ENCODE data around the gene TRAF3. TPM values are rescaled to one million over a fixed set of nuclear protein-coding genes. Genes with fewer than 3 reads are reported as not detected.
"Not testable (repeated sequence)": the region's sequence is repeated elsewhere in the genome, so short reads cannot be mapped to it uniquely, and the experiment has no call there.

The TRAF3 gene
- total and polyA plus RNA-seq, 10 donors, result 11.1 to 61.5 (median 39.1) TPM

DNA sequence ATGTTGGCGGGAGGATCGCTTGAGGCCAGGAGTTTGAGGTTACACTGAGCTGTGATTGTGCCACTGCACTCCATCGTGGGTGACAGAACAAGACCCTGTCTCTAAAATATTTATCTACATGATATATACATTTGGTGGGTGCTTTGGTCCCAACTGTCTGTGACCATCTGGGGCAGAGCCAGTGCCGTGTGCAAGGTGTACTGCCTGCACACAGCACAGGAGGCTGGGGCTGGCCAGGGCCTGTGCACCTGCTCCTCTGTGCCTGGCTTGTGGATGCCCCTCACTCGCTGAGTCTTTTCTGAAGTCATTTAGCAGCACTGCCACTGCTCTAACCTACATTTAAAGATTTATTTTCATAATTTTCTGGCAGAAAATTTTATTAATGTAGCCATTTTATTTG, 58.7 kb downstream of the TRAF3 start:
- no peaks in the 10 kb centered on the region for H3K27me3 ChIP-seq (replicated peaks in 1 of 7)

DNA sequence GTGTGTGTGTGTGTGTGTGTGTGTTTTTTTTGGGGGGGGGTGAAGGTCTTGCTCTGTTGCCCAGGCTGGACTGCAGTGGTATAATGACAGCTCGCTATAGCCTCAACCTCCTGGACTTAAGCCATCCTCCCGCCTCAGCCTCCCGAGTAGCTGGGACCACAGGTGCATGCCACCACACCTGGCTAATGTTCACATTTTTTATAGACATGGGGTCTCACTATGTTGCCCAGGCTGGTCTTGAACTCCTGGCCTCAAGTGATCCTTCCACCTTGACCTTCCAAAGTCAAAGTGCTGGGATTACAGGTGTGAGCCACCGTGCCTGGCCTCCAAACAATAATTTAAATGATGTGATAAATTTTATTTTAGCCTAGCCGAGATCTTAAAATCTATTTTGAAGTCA, 59.9 kb downstream of the TRAF3 start:
- intact Hi-C loops (cut with DNase I; ENCODE audit: low total_unique reads); H3K4me3 ChIP-seq; H3K27me3 ChIP-seq (replicated peaks in 1 of 7); H3K27ac ChIP-seq; H3K9me3 ChIP-seq; DNase-seq: not testable (repeated sequence)
- H3K4me1 ChIP-seq, result peaks cover 0 to 14% (median 9%) of the 10 kb centered on the region in 6 donors
- peaks cover 0 to 66% (median 9%) of the 10 kb centered on the region in 6 donors for H3K36me3 ChIP-seq
- 92 to 96% (median 94%) methylated on average over 5 of the region's 5 CpGs for WGBS, 5 donors

More for the DNA sequence above, 58.7 kb downstream of the TRAF3 start:
- WGBS, 5 donors, result 90 to 94% (median 93%) methylated on average over 5 of the region's 5 CpGs
- Histone ChIP-seq H3K4me1 (peaks cover 0 to 14% (median 3%) of the 10 kb centered on the region in 6 donors), H3K4me3 (no peak overlapping the region), H3K27ac (no peak overlapping the region), H3K9me3 (no peaks in the 10 kb centered on the region), H3K36me3 (peaks cover 0 to 76% (median 15%) of the 10 kb centered on the region in 6 donors)
- DNase-seq, result no peak
- intact Hi-C loops (cut with DNase I; ENCODE audit: low total_unique reads), result no loop called here
- TF ChIP-seq POLR2A (IDR thresholded peaks at IDR 0.05) (no peak), POLR2AphosphoS5 (IDR thresholded peaks at IDR 0.05) (no peak)

DNA sequence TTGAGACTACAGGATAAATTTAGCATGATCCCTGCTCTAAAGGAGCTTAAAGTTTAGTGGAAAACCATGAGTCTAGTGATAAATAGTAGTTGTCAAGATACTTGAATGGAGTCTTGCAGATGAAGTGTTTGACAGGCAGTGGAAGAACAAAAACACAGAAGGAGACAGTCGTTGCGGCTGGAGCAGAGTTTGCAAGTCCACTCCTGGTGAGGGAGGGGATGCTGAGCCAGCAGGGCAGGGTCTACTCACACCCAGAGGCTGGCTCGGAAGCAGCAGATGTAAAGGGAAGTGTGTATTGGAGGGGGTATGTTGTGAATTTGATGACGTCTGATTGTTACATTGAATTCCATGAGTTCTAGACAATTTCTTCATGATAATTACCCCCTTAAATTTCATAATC, 61.3 kb downstream of the TRAF3 start:
- Histone ChIP-seq H3K27ac (no peak overlapping the region), H3K4me3 (no peak overlapping the region), H3K36me3 (peaks cover 0 to 57% (median 5%) of the 10 kb centered on the region in 6 donors), H3K27me3 (replicated peaks in 1 of 7) (no peaks in the 10 kb centered on the region), H3K4me1 (peaks cover 0 to 14% (median 9%) of the 10 kb centered on the region in 6 donors), H3K9me3 (no peaks in the 10 kb centered on the region)
- intact Hi-C loops (cut with DNase I; ENCODE audit: low total_unique reads), result no loop called here
- WGBS, 5 donors, result 66 to 87% (median 70%) methylated on average over 4 of the region's 4 CpGs
- no peak for DNase-seq
- no peak for TF ChIP-seq POLR2A (IDR thresholded peaks at IDR 0.05)
- TF ChIP-seq, protein P1, sequence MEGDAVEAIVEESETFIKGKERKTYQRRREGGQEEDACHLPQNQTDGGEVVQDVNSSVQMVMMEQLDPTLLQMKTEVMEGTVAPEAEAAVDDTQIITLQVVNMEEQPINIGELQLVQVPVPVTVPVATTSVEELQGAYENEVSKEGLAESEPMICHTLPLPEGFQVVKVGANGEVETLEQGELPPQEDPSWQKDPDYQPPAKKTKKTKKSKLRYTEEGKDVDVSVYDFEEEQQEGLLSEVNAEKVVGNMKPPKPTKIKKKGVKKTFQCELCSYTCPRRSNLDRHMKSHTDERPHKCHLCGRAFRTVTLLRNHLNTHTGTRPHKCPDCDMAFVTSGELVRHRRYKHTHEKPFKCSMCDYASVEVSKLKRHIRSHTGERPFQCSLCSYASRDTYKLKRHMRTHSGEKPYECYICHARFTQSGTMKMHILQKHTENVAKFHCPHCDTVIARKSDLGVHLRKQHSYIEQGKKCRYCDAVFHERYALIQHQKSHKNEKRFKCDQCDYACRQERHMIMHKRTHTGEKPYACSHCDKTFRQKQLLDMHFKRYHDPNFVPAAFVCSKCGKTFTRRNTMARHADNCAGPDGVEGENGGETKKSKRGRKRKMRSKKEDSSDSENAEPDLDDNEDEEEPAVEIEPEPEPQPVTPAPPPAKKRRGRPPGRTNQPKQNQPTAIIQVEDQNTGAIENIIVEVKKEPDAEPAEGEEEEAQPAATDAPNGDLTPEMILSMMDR (IDR thresholded peaks at IDR 0.05 in 8 of 11, conservative IDR thresholded peaks at IDR 0.05 in 3 of 11), result no peak
- no peak for TF ChIP-seq POLR2AphosphoS5 (IDR thresholded peaks at IDR 0.05)

DNA sequence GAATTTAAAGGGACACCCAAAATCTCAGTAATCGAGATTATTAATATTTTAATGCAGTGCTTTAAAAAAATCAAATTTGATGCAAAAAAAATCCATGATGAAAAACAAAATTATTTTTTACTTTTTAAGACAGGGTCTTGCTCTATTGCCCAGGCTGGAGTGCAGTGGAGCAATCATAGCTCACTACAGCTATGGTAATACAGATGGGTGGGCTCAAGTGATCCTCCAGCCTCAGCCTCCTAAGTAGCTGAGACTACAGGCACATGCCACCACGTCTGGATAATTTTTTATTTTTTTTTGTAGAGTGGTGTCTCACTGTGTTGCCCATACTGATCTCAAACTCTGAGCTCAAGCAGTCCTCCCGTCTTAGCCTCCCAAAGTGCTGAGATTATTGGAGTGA, 62.9 kb downstream of the TRAF3 start:
- H3K4me1 ChIP-seq, result peaks cover 0 to 14% (median 9%) of the 10 kb centered on the region in 6 donors
- H3K27ac ChIP-seq, result no peak overlapping the region
- 86 to 93% (median 91%) methylated on average over 3 of the region's 3 CpGs for WGBS, 5 donors
- H3K4me3 ChIP-seq, result no peak overlapping the region
- TF ChIP-seq POLR2A (IDR thresholded peaks at IDR 0.05), result no peak
- TF ChIP-seq, protein P1 (IDR thresholded peaks at IDR 0.05 in 8 of 11, conservative IDR thresholded peaks at IDR 0.05 in 3 of 11), result no peak
- TF ChIP-seq POLR2AphosphoS5 (IDR thresholded peaks at IDR 0.05), result no peak
- no peaks in the 10 kb centered on the region for H3K9me3 ChIP-seq
- DNase-seq, result no peak
- no peaks in the 10 kb centered on the region for H3K27me3 ChIP-seq (replicated peaks in 1 of 7)
- intact Hi-C loops (cut with DNase I; ENCODE audit: low total_unique reads), result no loop called here
- peaks cover 0 to 44% (median 0%) of the 10 kb centered on the region in 6 donors for H3K36me3 ChIP-seq

DNA sequence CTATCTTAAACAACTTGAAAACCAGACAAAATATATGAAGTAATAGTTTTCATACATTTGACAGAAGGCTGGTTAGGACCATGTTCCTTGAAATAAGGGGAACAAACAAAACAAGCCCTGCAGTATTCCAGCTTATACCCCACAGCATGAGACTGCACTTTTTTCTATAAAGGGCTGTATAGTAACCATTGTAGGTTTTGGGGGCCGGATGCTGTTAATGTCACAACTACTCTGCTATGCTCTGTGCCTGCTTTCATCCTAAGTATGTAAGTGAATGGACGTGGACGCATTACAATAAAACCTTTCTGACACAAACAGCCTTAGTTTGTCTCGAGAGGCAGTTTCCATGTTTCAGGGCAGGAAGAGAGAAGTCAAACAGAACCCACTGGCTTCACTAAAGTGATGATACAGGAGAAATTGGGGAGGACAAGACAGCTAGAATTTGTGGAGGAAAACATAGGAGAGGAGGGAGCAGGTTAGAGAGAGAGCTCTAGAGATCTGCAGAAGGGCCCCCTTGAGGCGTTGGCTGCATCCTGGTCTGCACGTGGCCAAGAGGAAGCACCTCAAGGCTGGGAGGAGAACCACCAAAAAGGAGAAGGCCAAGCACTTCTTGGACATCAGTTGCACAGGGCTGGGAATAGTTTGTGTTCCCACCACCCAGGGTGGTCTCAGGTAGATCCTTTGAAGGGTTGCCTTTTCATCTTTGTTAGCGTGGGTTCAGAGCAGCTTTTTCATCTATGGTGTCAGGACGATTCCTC, 63.7 kb downstream of the TRAF3 start:
- TF ChIP-seq, protein P1 (IDR thresholded peaks at IDR 0.05 in 8 of 11, conservative IDR thresholded peaks at IDR 0.05 in 3 of 11), result no peak
- TF ChIP-seq POLR2AphosphoS5 (IDR thresholded peaks at IDR 0.05) (no peak), POLR2A (IDR thresholded peaks at IDR 0.05) (no peak)
- Histone ChIP-seq H3K4me1 (peaks cover 0 to 14% (median 9%) of the 10 kb centered on the region in 6 donors), H3K4me3 (no peak overlapping the region), H3K9me3 (no peaks in the 10 kb centered on the region), H3K27ac (peak overlapping the region in 1 of 8 donors; percentile 13), H3K36me3 (peaks cover 0 to 35% (median 0%) of the 10 kb centered on the region in 6 donors), H3K27me3 (replicated peaks in 1 of 7) (no peaks in the 10 kb centered on the region)
- 52 to 70% (median 64%) methylated on average over 8 of the region's 8 CpGs for WGBS, 5 donors
- intact Hi-C loops (cut with DNase I; ENCODE audit: low total_unique reads), result no loop called here
- DNase-seq, result no peak

Measured in spleen (tissue), 11 donors.